Measurements from ENCODE around the gene CYP11A1.

DNA sequence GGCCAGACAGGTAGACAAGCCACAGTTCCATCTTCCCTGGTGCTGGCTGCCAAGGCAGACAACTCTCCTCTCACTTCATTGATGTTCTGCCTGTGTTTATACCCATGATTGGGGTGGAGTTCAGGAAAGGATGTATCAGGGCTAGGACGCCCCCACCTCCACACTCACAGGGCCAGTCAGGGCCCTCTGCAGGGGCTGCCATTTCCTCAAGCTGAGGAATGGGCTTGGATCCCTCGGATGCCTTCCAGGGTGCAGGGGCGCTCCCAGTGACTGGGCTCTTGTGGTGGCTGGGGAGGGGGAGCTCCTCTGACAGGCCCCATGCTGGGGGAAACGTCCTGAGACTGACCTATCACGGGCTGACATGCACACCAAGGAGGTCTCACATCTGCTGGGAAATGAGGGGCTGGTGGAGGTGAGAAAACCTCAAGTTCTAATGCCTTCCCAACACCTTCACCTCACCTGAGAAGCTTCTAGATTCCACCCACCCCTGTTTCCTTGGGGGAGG lies 34.9 kb upstream of the CYP11A1 start:
- no peak for TF ChIP-seq POLR2A (IDR thresholded peaks at IDR 0.05)
- TF ChIP-seq POLR2AphosphoS5 (IDR thresholded peaks at IDR 0.05): no peak
- no peak for TF ChIP-seq CTCF (IDR thresholded peaks at IDR 0.05)

Data from suprapubic skin (tissue), 4 donors.